SK-N-SH (cell line): Measurements from ENCODE around the gene MVB12A. TPM values are rescaled to one million over a fixed set of nuclear protein-coding genes. Genes with fewer than 3 reads are reported as not detected.
A peak's percentile ranks its signal among the peaks of the same experiment; 100 is the strongest.

Experiments
- CTCF ChIA-PET: fragments of 300-600, 350-600 bp; formaldehyde crosslinking; extraction: SDS; loops from one replicate; lab custom pipeline; 2021; lab: Yijun Ruan, JAX
- POLR2A ChIA-PET: fragments of 350-600 bp; sonication (Branson Sonifier 250); formaldehyde crosslinking; extraction: SDS; loops from one replicate; lab custom pipeline; 2020; ENCODE audit warnings: antibody characterized with exemption, inconsistent platforms; lab: Yijun Ruan, JAX
- DNase-seq: peaks from one replicate; pipeline ENCODE4 v3.0.0; 2012
- H2AFZ ChIP-seq: fragments of 200-600 bp; sonication (generic); 2 replicates; pipeline ENCODE4 v1.8.1; 2016; ENCODE audit warnings: antibody characterized with exemption, mild to moderate bottlenecking, low read depth
- H3F3A ChIP-seq: fragments of 200-600 bp; sonication (generic); replicated peaks from 2 replicates; pipeline ENCODE3; 2016; ENCODE audit warnings: antibody characterized with exemption, mild to moderate bottlenecking; ENCODE audit not compliant: insufficient read depth
- H3K27ac ChIP-seq, 2 experiments: fragments of 200-500 bp in 1 of 2; fragments of 200-600 bp in 1 of 2; sonication (Bioruptor generic) in 1 of 2; sonication (generic), shearing (Covaris generic) in 1 of 2; 2 replicates each; pipeline versions ENCODE4 v1.5.1 to v1.6.1; 2014 to 2016; ENCODE audit warnings: low read depth in 2 of 2, inconsistent platforms in 1 of 2, low read length in 1 of 2, mild to moderate bottlenecking in 1 of 2, mixed read lengths in 1 of 2
- H3K27me3 ChIP-seq: fragments of 200-600 bp; sonication (generic), shearing (Covaris generic); 2 replicates; pipeline ENCODE4 v1.6.1; 2016; ENCODE audit warnings: mixed run types; ENCODE audit not compliant: insufficient read depth
- H3K36me3 ChIP-seq, 2 experiments: fragments of 200-500 bp in 1 of 2; fragments of 200-600 bp in 1 of 2; sonication (Bioruptor generic) in 1 of 2; sonication (generic) in 1 of 2; replicated peaks in 1 of 2; 2 replicates each; pipeline versions ENCODE3 to v1.5.1; 2014 to 2016; ENCODE audit warnings: low read length in 1 of 2, mild to moderate bottlenecking in 1 of 2; ENCODE audit not compliant: insufficient read depth in 2 of 2, control insufficient read depth in 1 of 2
- H3K4me1 ChIP-seq, 2 experiments: fragments of 200-500 bp in 1 of 2; fragments of 200-600 bp in 1 of 2; sonication (Bioruptor generic) in 1 of 2; sonication (generic), shearing (Covaris generic) in 1 of 2; 2 replicates each; pipeline versions ENCODE4 v1.5.1 to v1.6.1; 2014 to 2016; ENCODE audit warnings: low read depth in 1 of 2, low read length in 1 of 2, mixed run types in 1 of 2; ENCODE audit not compliant: insufficient read depth in 2 of 2, control insufficient read depth in 1 of 2
- H3K4me2 ChIP-seq: fragments of 200-600 bp; sonication (generic), shearing (Covaris generic); 2 replicates; pipeline ENCODE4 v1.6.1; 2017; ENCODE audit warnings: mixed run types
- H3K4me3 ChIP-seq, 2 experiments: fragments of 200-500 bp in 1 of 2; fragments of 200-600 bp in 1 of 2; sonication (Bioruptor generic) in 1 of 2; sonication (generic), shearing (Covaris generic) in 1 of 2; 2 replicates each; pipeline versions ENCODE4 v1.5.1 to v1.8.1; 2014 to 2016; ENCODE audit warnings: low read depth in 2 of 2, inconsistent platforms in 1 of 2, low read length in 1 of 2, mild to moderate bottlenecking in 1 of 2, mixed read lengths in 1 of 2, moderate library complexity in 1 of 2
- H3K79me2 ChIP-seq: fragments of 200-600 bp; sonication (generic); 2 replicates; pipeline ENCODE4 v1.8.1; 2017; ENCODE audit warnings: mild to moderate bottlenecking; ENCODE audit not compliant: insufficient read depth
- H3K9ac ChIP-seq: fragments of 200-600 bp; sonication (generic); 2 replicates; pipeline ENCODE4 v1.6.1; 2017; ENCODE audit warnings: mixed run types
- H3K9me2 ChIP-seq: fragments of 200-600 bp; sonication (generic); 2 replicates; pipeline ENCODE4 v1.6.1; 2017; ENCODE audit warnings: mixed run types
- H3K9me3 ChIP-seq: fragments of 200-600 bp; sonication (generic); 2 replicates; pipeline ENCODE4 v1.6.1; 2017; ENCODE audit warnings: mixed run types, mild to moderate bottlenecking, moderate library complexity
- H4K20me1 ChIP-seq: fragments of 200-600 bp; sonication (generic); 2 replicates; pipeline ENCODE4 v1.6.1; 2017; ENCODE audit warnings: mild to moderate bottlenecking, mixed run types; ENCODE audit not compliant: insufficient read depth
- ELF1 ChIP-seq: IDR thresholded peaks from 2 replicates; pipeline ENCODE4 v1.4.0; 2012
- EZH2phosphoT487 ChIP-seq: fragments of 200-600 bp; sonication (generic); IDR thresholded peaks from 2 replicates; pipeline ENCODE4 v1.6.1; 2017; ENCODE audit warnings: low read depth, mixed run types, mild to moderate bottlenecking, antibody characterized with exemption, moderate library complexity, borderline replicate concordance
- FOXM1 ChIP-seq: IDR thresholded peaks from 2 replicates; pipeline ENCODE4 v1.4.0; 2012; ENCODE audit warnings: low read depth, mild to moderate bottlenecking
- MXI1 ChIP-seq: IDR thresholded peaks from 2 replicates; pipeline ENCODE4 v1.6.1; 2012; ENCODE audit warnings: mild to moderate bottlenecking, low read depth, low read length, improper control_type of control experiment
- NFIC ChIP-seq: IDR thresholded peaks from 2 replicates; pipeline ENCODE4 v1.4.0; 2012; ENCODE audit warnings: borderline replicate concordance
- POLR2AphosphoS5 ChIP-seq: IDR thresholded peaks from 2 replicates; pipeline ENCODE4 v1.6.1; 2012; ENCODE audit warnings: low read depth, low read length
- SMC3 ChIP-seq: IDR thresholded peaks from 2 replicates; pipeline ENCODE4 v1.6.1; 2012; ENCODE audit warnings: low read depth, low read length, improper control_type of control experiment
- TAF1 ChIP-seq: IDR thresholded peaks from 2 replicates; pipeline ENCODE4 v1.6.1; 2012; ENCODE audit warnings: low read depth, mild to moderate bottlenecking, low read length, moderate library complexity, borderline replicate concordance
- TEAD4 ChIP-seq: IDR thresholded peaks from 2 replicates; pipeline ENCODE4 v1.4.0; 2012; ENCODE audit warnings: mild to moderate bottlenecking, borderline replicate concordance; ENCODE audit not compliant: insufficient read depth
- WGBS: methylation state at CpG from one replicate; pipeline ENCODE4 v1.1.6; 2017; ENCODE audit warnings: low lambda C conversion rate; 5-methylcytosine and 5-hydroxymethylcytosine counted together
- polyA plus RNA-seq, 3 experiments: library from polyadenylated mRNA; depleted of rRNA; stranded (reverse); fragments of >200 nt; gene quantifications; 2 replicates each; pipeline ENCODE4 v1.2.3, GENCODE V29; 2012
- TF ChIP-seq, protein P1 (sequence below): IDR thresholded peaks from 2 replicates; pipeline ENCODE4 v1.4.0; 2012; ENCODE audit warnings: low read depth
- TF ChIP-seq, protein P2 (sequence below): IDR thresholded peaks from 2 replicates; pipeline ENCODE4 v1.4.0; 2012; ENCODE audit warnings: low read depth, borderline replicate concordance
- TF ChIP-seq, protein P3 (sequence below): fragments of 150-350 bp; IDR thresholded peaks from 2 replicates; pipeline ENCODE4 v1.6.1; 2016; ENCODE audit warnings: mild to moderate bottlenecking, low read depth, low read length

Gene MVB12A
- polyA plus RNA-seq, 1 of the 3 experiments (the other 2 are of a cell fraction), result 63.9 TPM

DNA sequence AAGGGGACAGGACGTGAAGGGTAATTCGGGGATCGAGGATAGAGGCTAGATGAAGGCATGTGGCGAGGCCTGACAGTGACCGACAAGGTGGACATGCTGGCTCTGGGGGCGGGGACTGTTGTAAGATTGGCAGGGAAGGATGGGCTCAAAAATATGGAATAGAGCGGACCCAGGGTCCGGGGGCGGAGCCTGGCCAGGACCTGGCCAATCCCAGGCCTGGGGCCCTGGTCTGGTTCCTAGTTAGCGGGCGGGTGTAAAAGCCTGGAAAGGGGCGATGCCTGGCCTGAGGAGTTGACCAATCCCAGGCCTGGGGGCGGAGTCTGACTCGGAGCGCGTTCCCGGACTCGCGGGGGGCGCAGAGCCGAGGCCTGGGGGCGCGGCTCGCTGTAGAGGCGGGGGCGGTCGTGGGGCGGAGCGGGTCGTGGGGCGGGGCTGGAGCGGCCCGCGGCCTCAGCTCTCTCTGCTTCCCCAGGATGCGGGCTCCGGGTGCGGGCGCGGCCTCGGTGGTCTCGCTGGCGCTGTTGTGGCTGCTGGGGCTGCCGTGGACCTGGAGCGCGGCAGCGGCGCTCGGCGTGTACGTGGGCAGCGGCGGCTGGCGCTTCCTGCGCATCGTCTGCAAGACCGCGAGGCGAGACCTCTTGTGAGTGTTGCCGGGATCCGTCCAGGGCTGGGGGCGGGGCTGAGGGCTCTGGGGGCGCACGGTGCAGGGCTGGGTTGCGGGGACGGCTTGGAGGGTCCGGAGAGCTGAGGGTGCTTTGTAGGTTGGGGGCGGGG, 50.4 kb downstream of the MVB12A start, which contains the start of gene SLC27A1 (continued):
- TF ChIP-seq FOXM1 (no peak), POLR2AphosphoS5 (no peak), TEAD4 (no peak)
- TF ChIP-seq, protein P1, sequence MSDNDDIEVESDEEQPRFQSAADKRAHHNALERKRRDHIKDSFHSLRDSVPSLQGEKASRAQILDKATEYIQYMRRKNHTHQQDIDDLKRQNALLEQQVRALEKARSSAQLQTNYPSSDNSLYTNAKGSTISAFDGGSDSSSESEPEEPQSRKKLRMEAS, result peak; percentile 56; the same call in 1 of the 2 replicates
- TF ChIP-seq, protein P2, sequence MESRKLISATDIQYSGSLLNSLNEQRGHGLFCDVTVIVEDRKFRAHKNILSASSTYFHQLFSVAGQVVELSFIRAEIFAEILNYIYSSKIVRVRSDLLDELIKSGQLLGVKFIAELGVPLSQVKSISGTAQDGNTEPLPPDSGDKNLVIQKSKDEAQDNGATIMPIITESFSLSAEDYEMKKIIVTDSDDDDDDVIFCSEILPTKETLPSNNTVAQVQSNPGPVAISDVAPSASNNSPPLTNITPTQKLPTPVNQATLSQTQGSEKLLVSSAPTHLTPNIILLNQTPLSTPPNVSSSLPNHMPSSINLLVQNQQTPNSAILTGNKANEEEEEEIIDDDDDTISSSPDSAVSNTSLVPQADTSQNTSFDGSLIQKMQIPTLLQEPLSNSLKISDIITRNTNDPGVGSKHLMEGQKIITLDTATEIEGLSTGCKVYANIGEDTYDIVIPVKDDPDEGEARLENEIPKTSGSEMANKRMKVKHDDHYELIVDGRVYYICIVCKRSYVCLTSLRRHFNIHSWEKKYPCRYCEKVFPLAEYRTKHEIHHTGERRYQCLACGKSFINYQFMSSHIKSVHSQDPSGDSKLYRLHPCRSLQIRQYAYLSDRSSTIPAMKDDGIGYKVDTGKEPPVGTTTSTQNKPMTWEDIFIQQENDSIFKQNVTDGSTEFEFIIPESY, result no peak
- TF ChIP-seq, all 33 proteins: peak for 8

DNA sequence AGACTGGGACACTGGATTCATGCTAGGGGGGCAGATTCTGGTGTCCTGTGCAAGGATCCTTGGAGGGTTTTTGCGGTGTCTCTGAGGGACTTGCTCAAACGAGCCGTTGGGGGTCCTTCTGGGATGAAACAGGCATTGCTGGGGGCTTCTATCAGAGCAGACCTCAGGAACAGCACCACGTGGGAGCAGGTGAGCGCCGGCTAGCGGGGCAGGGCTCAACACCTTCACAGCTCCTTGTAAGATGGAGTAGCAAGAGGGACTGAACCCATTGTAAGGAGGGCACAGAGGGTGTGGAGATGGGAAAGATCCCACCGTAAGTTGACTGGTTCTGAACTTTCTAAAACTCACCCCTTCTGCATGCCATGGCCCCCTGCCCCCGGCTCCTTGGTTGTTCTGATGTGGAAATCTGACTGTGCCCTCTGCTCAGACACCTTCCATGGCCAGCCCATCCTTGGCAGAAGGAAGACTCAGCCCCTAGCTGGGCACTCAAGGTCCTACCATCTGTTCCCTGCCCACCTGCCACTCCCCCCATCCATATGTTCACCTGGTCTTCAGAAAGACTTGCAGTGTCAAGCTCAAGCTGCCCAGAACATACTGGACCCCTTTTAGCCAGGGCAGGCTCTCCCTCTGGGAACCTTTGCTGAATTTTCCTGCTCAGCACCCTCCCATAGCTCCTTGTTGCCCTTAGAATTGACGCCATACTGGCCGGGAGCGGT, 51.7 kb downstream of the MVB12A start:
- no peaks in the 10 kb centered on the region for H3K9me3 ChIP-seq
- H3K9ac ChIP-seq, result peak overlapping the region; percentile 78; the same call in 1 of the 2 replicates
- ChIA-PET CTCF (interaction anchor here (0.9 to 2.7 kb wide), 6 partner anchors 8 to 85 kb away, joined by 3 to 8 read pairs (median 4); partner anchors contain the start of gene PGLS), POLR2A (interaction anchor here (1.0 kb wide), 1 partner anchor 52 kb away, joined by 3 read pairs; no protein-coding TSS in a partner anchor)
- H3K9me2 ChIP-seq, result no peaks in the 10 kb centered on the region
- H4K20me1 ChIP-seq, result no peaks in the 10 kb centered on the region; the same call in 1 of the 2 replicates
- H3F3A ChIP-seq, result peaks cover 3% of the 10 kb centered on the region
- H3K4me1 ChIP-seq, result peaks cover 11 to 15% of the 10 kb centered on the region in 2 experiments; a peak in 3 of 4 replicates
- no peak overlapping the region for H2AFZ ChIP-seq
- H3K27ac ChIP-seq, result no peak overlapping the region
- H3K79me2 ChIP-seq, result peaks cover 36% of the 10 kb centered on the region
- H3K27me3 ChIP-seq, result no peaks in the 10 kb centered on the region
- DNase-seq, result no peak
- H3K4me3 ChIP-seq, result peak overlapping the region; percentile 67 to 72
- no peak for TF ChIP-seq TAF1
- no peak for TF ChIP-seq MXI1
- TF ChIP-seq NFIC, result no peak
- no peak for TF ChIP-seq SMC3
- TF ChIP-seq ELF1, result no peak
- TF ChIP-seq EZH2phosphoT487, result no peak
- TF ChIP-seq, protein P3, sequence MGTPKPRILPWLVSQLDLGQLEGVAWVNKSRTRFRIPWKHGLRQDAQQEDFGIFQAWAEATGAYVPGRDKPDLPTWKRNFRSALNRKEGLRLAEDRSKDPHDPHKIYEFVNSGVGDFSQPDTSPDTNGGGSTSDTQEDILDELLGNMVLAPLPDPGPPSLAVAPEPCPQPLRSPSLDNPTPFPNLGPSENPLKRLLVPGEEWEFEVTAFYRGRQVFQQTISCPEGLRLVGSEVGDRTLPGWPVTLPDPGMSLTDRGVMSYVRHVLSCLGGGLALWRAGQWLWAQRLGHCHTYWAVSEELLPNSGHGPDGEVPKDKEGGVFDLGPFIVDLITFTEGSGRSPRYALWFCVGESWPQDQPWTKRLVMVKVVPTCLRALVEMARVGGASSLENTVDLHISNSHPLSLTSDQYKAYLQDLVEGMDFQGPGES, result no peak
- peak overlapping the region; percentile 93 for H3K4me2 ChIP-seq
- WGBS, result 64% methylated on average over 12 of the region's 12 CpGs
- no peaks in the 10 kb centered on the region for H3K36me3 ChIP-seq
